ENCODE results near the gene CCR6. TPM values are rescaled to one million over a fixed set of nuclear protein-coding genes. Genes with fewer than 3 reads are reported as not detected.

Gene CCR6
- total and polyA plus RNA-seq, 2 of the 13 experiments (the other 11 are each of a cell fraction or from before 2014, with no cell fraction given) = 4.5 to 8.7 TPM

- ChIA-PET POLR2A (interaction anchor here (1.3 kb wide), 1 partner anchor 21 kb away, joined by 15 read pairs; no protein-coding TSS in a partner anchor), CTCF (ENCODE audit: low intra/inter-chr PET ratio, low total read pairs) (interaction anchor here (2.4 kb wide), 1 partner anchor 20 kb away, joined by 28 read pairs; no protein-coding TSS in a partner anchor)
- in situ Hi-C loops (cut with HindIII; ENCODE audit: extremely low pct_ligation_motif_present, low pct_unique_long_range_greater_than_20kb) = no loop called here
- peaks cover 75% of the 10 kb centered on the region for H3K4me1 ChIP-seq (ENCODE audit: insufficient read depth, low read length)
- no peak overlapping the region for H3K9ac ChIP-seq (ENCODE audit: insufficient read depth, low read depth, low read length)
- no peak overlapping the region for H3K27ac ChIP-seq (ENCODE audit: extremely low read length, insufficient read depth, low read length)
- WGBS (ENCODE audit: low lambda C conversion rate) = 93% methylated on average over 1 of the region's 1 CpG
- intact Hi-C loops (cut with micrococcal nuclease; ENCODE audit: unreplicated experiment) = loop anchor here (5.0 kb wide), 1 partner anchor 43 kb away; no protein-coding TSS in a partner anchor
- ATAC-seq (no peak), FAIRE-seq (no peak), DNase-seq (ENCODE audit: low spot score) (no peak)
- H3K79me2 ChIP-seq (ENCODE audit: insufficient read depth, low read length) = peaks cover 9% of the 10 kb centered on the region
- no peaks in the 10 kb centered on the region for H3K36me3 ChIP-seq (replicated peaks in 1 of 2; ENCODE audit: control insufficient read depth in 1 of 2, insufficient read depth in 2 of 2, low read length in 2 of 2)
- H3K27me3 ChIP-seq (ENCODE audit: control insufficient read depth in 1 of 2, insufficient read depth in 2 of 2, low read length in 2 of 2) = peaks cover 0 to 7% of the 10 kb centered on the region in 2 experiments; a peak in 1 of 5 replicates
- H3K4me3 ChIP-seq (replicated peaks in 1 of 3; ENCODE audit: insufficient read depth in 1 of 3, low read depth in 2 of 3, low read length in 3 of 3) = no peak overlapping the region
- H4K20me1 ChIP-seq (ENCODE audit: insufficient read depth, low read length) = no peaks in the 10 kb centered on the region
- H3K4me2 ChIP-seq (ENCODE audit: low read depth, low read length) = no peak overlapping the region
- H3K9me3 ChIP-seq (ENCODE audit: low read length) = peaks cover 10% of the 10 kb centered on the region
- TF ChIP-seq ZNF30 (CRISPR knock-in tag; IDR thresholded peaks at IDR 0.05) (no peak), ESRRA (CRISPR knock-in tag; IDR thresholded peaks at IDR 0.05; ENCODE audit: low read depth) (no peak), ZNF672 (CRISPR knock-in tag; IDR thresholded peaks at IDR 0.05) (no peak), MAFK (conservative IDR thresholded peaks at IDR 0.05 in 1 of 2, IDR thresholded peaks at IDR 0.05 in 1 of 2; ENCODE audit: low read length in 2 of 2) (no peak), RELA (CRISPR knock-in tag; IDR thresholded peaks at IDR 0.05) (no peak), ZNF841 (CRISPR knock-in tag; IDR thresholded peaks at IDR 0.05; ENCODE audit: borderline replicate concordance) (no peak), ZBTB26 (CRISPR knock-in tag; IDR thresholded peaks at IDR 0.05; ENCODE audit: borderline replicate concordance) (no peak), ZNF589 (CRISPR knock-in tag; conservative IDR thresholded peaks at IDR 0.05) (no peak), ZNF333 (CRISPR knock-in tag; IDR thresholded peaks at IDR 0.05; ENCODE audit: borderline replicate concordance) (no peak), ZFP41 (CRISPR knock-in tag; IDR thresholded peaks at IDR 0.05; ENCODE audit: borderline replicate concordance) (no peak), FOXJ3 (CRISPR knock-in tag; IDR thresholded peaks at IDR 0.05; ENCODE audit: borderline replicate concordance) (no peak), MBD4 (IDR thresholded peaks at IDR 0.05; ENCODE audit: borderline replicate concordance, low read length) (no peak), CREBL2 (CRISPR knock-in tag; IDR thresholded peaks at IDR 0.05; ENCODE audit: borderline replicate concordance) (no peak)
- TF ChIP-seq, protein P1, sequence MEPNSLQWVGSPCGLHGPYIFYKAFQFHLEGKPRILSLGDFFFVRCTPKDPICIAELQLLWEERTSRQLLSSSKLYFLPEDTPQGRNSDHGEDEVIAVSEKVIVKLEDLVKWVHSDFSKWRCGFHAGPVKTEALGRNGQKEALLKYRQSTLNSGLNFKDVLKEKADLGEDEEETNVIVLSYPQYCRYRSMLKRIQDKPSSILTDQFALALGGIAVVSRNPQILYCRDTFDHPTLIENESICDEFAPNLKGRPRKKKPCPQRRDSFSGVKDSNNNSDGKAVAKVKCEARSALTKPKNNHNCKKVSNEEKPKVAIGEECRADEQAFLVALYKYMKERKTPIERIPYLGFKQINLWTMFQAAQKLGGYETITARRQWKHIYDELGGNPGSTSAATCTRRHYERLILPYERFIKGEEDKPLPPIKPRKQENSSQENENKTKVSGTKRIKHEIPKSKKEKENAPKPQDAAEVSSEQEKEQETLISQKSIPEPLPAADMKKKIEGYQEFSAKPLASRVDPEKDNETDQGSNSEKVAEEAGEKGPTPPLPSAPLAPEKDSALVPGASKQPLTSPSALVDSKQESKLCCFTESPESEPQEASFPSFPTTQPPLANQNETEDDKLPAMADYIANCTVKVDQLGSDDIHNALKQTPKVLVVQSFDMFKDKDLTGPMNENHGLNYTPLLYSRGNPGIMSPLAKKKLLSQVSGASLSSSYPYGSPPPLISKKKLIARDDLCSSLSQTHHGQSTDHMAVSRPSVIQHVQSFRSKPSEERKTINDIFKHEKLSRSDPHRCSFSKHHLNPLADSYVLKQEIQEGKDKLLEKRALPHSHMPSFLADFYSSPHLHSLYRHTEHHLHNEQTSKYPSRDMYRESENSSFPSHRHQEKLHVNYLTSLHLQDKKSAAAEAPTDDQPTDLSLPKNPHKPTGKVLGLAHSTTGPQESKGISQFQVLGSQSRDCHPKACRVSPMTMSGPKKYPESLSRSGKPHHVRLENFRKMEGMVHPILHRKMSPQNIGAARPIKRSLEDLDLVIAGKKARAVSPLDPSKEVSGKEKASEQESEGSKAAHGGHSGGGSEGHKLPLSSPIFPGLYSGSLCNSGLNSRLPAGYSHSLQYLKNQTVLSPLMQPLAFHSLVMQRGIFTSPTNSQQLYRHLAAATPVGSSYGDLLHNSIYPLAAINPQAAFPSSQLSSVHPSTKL (CRISPR knock-in tag; IDR thresholded peaks at IDR 0.05) = no peak
- TF ChIP-seq, protein P2, sequence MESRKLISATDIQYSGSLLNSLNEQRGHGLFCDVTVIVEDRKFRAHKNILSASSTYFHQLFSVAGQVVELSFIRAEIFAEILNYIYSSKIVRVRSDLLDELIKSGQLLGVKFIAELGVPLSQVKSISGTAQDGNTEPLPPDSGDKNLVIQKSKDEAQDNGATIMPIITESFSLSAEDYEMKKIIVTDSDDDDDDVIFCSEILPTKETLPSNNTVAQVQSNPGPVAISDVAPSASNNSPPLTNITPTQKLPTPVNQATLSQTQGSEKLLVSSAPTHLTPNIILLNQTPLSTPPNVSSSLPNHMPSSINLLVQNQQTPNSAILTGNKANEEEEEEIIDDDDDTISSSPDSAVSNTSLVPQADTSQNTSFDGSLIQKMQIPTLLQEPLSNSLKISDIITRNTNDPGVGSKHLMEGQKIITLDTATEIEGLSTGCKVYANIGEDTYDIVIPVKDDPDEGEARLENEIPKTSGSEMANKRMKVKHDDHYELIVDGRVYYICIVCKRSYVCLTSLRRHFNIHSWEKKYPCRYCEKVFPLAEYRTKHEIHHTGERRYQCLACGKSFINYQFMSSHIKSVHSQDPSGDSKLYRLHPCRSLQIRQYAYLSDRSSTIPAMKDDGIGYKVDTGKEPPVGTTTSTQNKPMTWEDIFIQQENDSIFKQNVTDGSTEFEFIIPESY (CRISPR knock-in tag; IDR thresholded peaks at IDR 0.05) = no peak
- TF ChIP-seq, protein P3, sequence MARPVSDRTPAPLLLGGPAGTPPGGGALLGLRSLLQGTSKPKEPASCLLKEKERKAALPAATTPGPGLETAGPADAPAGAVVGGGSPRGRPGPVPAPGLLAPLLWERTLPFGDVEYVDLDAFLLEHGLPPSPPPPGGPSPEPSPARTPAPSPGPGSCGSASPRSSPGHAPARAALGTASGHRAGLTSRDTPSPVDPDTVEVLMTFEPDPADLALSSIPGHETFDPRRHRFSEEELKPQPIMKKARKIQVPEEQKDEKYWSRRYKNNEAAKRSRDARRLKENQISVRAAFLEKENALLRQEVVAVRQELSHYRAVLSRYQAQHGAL (CRISPR knock-in tag; IDR thresholded peaks at IDR 0.05; ENCODE audit: not compliant biosample characterization) = no peak
- BruUV-seq (replicated peaks) = no TSS peak
- H2AFZ ChIP-seq (ENCODE audit: low read length) = no peak overlapping the region
These were observed 2.4 kb upstream of the CCR6 start for GRCh38 chr6:167120583-167120903.

All from HepG2 (cell line).